HG02973 (cell line): Measurements from ENCODE around the gene C9orf57.
"Not testable (repeated sequence)": the region's sequence is repeated elsewhere in the genome, so short reads cannot be mapped to it uniquely, and the experiment has no call there.

Source experiments
- ATAC-seq: cut with Tn5 transposase; IDR thresholded peaks from one replicate; pipeline ENCODE4 v1.9.1; 2021; ENCODE audit warnings: moderate library complexity; ENCODE audit not compliant: unreplicated experiment

The C9orf57 gene, protein sequence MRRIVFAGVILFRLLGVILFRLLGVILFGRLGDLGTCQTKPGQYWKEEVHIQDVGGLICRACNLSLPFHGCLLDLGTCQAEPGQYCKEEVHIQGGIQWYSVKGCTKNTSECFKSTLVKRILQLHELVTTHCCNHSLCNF

DNA sequence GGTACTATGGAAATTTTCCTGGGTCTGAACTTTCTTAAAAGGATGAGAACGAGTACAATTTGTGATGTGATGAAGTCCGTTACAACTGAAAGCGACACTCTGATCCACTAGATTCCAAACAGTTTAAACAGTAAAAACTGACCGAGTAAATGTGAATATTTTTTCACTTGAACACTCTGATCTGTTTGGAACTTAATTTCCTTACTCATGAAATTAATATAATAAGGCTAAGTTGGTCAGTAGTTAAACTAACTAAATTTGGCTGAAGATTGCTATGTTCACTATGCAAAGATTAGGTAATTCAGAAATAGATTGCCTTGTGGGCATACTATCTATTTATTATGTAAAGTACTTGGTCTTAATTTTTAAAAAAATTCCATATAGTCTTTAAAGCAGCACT lies at the start of gene C9orf57:
C9orf57 (minus strand) TSS at position 101 of the 400 bp plus-strand sequence. CDS start 1,282 bp downstream, outside the sequence.
- ATAC-seq = no peak

- ATAC-seq = no peak
Measured at GRCh38 chr9:72102520-72102919, 42.1 kb upstream of the C9orf57 start.

DNA sequence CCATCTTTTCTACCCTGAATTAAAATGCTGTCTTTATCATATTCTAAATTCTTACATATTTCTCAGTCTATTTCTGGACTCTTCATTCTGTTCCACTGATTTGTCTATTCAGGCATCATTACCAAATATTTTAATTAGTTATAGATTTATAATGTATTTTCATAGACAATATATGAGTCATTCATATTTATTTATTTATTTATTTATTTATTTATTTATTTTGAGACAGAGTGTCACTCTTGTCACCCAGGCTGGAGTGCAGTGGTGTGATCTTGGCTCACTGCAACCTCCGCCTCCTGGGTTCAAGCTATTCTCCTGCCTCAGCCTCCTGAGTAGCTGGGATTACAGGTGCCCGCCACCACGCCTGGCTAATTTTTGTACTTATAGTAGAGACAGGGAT lies 35.1 kb upstream of the C9orf57 start:
- ATAC-seq = not testable (repeated sequence)

- ATAC-seq = no peak
Measured at GRCh38 chr9:72092820-72093219, 32.4 kb upstream of the C9orf57 start.

GRCh38 chr9:72089451-72090130 lies 29.2 kb upstream of the C9orf57 start:
- no peak for ATAC-seq

- ATAC-seq = no peak
Measured at GRCh38 chr9:72082536-72082935, 22.1 kb upstream of the C9orf57 start.

DNA sequence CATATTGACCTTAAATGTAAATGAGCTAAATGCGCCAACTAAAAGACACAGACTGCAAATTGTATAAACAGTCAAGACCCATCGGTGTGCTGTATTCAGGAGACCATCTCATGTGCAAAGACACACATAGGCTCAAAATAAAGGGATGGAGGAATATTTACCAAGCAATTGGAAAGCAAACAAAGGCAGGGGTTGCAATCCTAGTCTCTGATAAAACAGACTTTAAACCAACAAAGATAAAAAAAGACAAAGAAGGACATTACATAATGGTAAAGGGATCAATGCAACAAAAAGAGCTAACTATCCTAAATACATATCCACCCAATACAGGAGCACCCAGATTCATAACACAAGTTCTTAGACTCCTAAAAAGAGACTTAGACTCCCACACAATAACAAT lies 14.3 kb upstream of the C9orf57 start:
- ATAC-seq = not testable (repeated sequence)

DNA sequence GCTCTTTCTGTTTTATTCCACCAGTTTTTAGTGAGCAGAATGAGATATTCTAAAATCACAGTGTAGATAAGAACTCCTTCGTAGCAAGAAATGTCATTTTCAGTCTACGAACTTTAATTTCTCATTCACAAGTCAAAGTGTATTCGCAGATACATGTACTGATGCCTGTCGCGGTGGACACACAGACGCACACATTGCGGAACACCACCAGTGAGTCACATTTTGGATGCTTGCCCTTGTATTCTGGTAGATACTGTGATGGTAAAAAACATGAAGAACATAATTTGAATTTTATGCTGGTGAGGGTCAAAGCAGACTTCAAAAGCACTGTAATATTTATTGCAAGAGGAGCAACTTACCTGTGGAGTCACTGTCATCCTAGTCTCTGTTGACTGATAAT lies 4.7 kb upstream of the C9orf57 start:
- no peak for ATAC-seq

DNA sequence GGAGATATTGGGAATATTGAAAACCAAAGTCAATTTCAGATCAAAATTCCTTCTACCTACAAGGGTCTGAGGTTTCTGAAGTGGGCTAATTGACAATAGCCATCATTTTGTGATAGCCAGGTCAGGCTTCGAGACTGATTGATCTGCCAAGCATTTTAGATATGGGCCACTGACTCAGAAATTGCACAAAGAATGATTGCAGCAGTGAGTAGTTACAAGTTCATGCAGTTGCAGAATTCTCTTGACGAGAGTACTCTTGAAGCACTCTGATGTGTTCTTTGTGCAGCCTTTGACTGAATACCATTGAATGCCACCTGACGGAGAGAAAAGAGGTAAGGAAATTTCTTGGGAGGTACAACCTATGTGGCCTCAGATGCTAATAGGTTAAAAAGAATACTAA lies 8.3 kb downstream of the C9orf57 start:
- no peak for ATAC-seq

- no peak for ATAC-seq
Measured at GRCh38 chr9:72048850-72049249, 11.6 kb downstream of the C9orf57 start.

DNA sequence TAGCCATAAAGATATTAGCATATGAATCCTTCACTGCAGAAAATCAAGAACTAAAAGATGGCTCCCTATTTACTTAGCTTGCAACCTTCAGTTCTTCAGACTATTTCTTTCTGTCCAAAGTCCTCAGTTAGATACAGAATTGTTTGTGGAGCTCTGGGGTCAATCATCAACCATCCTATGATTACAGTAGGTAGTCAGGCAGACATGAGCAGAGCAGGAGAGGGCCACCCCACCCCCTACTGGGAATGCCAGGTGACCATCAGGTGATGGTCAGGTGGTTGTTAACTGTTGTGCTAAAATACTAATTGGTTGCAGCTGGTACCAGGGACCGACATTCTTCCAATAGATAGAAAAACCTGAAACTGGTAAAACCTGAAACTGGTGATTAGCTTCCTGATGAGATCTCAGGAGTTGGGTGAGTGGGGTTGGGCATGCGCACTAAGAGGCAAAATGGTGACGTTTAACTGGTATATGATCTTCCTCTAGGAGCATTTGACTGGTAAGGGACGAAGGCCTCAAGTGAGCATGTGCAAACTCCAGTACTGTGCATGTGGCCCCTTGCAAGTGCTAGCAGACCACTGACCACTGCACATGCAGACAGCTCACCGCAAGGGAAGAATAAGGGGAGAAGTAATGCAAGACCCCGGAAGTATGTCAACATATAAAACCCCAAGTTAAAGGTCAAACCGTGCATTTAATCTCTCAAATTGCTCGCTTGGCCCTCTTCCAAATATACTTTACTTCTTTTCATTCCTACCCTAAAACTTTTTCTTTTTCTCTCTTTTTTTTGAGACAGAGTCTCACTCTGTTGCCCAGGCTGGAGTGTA lies 13.6 kb downstream of the C9orf57 start:
- no peak for ATAC-seq

GRCh38 chr9:72044095-72044494 lies 16.3 kb downstream of the C9orf57 start:
- no peak for ATAC-seq

- no peak for ATAC-seq
Measured at GRCh38 chr9:72043576-72043975, 16.8 kb downstream of the C9orf57 start.

DNA sequence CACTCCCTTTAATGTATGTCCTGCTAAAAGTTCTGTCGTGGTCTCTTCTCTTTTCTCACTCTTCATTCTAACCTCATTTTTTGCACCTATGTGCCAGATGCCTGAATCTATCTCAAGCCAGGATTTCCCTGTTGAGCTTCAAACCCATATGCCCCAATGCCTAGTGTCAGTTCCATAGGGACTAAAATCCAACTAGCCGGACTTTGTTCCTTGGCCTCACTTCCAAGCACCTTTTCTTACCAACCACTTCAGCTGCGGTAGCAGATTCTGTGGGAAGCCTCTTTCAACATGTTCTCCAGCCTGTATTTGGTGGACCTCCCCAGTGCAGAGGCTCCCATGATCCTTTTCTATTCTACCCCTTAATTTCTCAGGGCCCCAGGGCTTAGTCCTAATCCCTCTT lies 17.5 kb downstream of the C9orf57 start:
- ATAC-seq = no peak

DNA sequence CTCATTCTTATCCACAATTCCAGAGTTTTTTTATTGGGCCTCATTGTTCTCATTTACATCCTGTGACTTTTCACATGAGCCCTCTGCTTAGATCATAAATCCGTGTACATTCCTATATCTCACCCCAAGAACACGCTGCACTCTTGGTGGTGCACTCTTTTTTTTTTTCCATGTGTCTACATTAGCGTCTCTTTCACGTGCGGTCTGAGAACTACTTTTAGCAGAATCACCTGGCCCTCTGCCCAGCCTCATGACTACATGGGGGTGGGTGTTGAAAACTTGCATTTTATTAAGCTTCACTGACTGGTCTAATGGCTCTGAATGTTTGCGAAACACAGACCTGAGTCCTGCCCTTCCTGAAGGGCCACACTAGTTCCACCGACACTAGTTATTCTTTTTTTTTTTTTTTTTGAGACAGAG lies 18.6 kb downstream of the C9orf57 start:
- peak; percentile 40 for ATAC-seq

GRCh38 chr9:72041369-72041768 lies 19.0 kb downstream of the C9orf57 start:
- ATAC-seq = no peak

DNA sequence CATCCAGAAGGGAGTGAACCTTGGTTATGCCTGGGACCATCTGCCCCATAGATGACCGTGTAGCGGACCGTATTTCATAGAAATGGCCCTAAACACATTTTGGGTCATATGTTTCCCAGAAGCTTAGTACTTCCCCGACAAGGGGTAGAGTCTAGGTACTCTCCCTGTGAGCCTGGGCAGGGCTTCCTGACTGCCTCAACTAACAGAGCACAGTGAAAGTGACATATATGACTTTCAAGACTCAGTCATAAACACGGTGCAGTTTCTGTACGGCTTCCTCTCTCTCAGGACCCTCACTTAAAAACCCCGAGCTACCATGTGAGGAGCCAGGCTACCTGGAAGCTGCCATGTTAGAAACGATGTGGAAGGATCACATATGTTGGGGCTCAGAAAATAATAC lies 20.9 kb downstream of the C9orf57 start:
- peak; percentile 44 for ATAC-seq

DNA sequence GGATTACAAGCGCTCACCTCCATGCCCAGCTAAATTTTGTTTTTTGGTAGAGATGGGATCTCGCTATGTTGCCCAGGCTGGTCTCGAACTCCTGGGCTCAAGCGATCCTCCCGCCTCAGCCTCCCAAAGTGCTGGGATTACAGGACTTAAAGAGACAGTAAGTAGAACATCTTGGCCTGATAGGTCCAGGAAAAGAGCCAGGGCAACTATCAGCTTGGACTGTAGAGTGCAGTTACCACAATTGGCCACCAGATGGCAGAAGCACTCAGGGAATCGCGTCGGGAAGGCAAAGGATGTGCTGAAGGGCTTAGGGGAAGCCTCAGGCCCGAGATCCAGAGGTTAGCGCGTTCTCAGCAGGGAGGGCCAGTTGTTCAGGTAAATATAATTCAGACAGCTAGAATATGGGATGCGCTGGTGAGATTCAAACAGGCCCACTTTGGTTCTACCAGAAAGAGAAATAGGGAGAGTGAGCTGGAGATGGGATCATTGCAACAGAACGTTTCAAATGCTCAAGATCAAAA lies 21.5 kb downstream of the C9orf57 start:
- ATAC-seq = peak; percentile 61

DNA sequence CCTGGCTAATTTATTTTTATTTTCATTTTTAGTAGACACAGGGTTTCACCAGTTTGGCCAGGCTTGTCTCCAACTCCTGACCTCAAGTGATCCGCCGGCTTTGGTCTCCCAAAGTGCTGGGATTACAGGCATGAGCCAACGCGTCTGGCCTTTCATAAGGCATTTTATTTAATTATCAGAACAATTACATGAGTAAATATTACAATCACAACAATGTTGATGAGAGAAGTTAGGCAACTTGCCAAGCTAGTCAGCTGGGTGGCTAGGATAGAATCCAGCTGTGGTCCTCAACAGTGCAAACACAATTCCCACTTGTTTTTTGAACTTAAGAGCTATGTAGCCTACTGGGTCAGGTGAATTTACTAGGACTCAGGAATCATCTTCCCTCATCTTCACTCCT lies 22.0 kb downstream of the C9orf57 start:
- ATAC-seq = no peak

- no peak for ATAC-seq
Measured at GRCh38 chr9:72037571-72037970, 22.8 kb downstream of the C9orf57 start.

- ATAC-seq = no peak
Measured at GRCh38 chr9:72030767-72031166, 29.6 kb downstream of the C9orf57 start.

GRCh38 chr9:72029986-72030385 lies 30.4 kb downstream of the C9orf57 start:
- ATAC-seq = no peak
